ENCODE measurements around the gene ILDR2. TPM values are rescaled to one million over a fixed set of nuclear protein-coding genes. Genes with fewer than 3 reads are reported as not detected.

The ILDR2 gene
- total RNA-seq, 4 donors from 2014 or later: 5.3 to 13.7 (median 9.4) TPM

- no peaks in the 10 kb centered on the region for H3K9me3 ChIP-seq
- no peak overlapping the region for H3K4me3 ChIP-seq
- intact Hi-C loops (cut with DNase I): no loop called here
- no peak overlapping the region for H3K27ac ChIP-seq (replicated peaks in 1 of 4)
- H3K27me3 ChIP-seq: no peaks in the 10 kb centered on the region
- peaks cover 4 to 12% (median 7%) of the 10 kb centered on the region in 4 donors for H3K4me1 ChIP-seq
- DNase-seq (ENCODE audit: extremely low spot score): no peak
- 84% methylated on average over 3 of the region's 3 CpGs for WGBS
- H3K36me3 ChIP-seq: no peaks in the 10 kb centered on the region
- TF ChIP-seq POLR2A (IDR thresholded peaks at IDR 0.05; ENCODE audit: low read depth): no peak
Observed at GRCh38 chr1:166980818-166981217, 5.5 kb upstream of the ILDR2 start.

DNA sequence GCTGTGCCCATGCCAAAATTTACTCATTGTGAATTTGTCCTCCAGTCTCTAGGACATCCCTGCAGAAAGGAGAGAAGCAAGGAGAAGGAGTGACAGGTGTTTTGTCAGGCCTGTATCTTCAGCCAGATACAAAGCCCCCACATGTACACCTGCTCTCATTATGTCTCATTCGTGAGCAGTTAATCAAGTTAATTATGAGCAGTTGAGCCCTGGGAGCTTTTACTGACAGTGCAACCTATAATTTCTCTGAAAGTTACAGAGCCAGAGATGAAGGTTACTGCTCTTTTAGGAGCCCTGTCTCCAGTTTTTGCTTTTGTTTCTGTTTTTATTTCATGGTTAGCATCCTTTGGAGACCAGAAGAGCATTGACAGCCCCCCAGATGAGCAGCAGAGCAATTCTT, 5.0 kb upstream of the ILDR2 start:
- no peaks in the 10 kb centered on the region for H3K27me3 ChIP-seq
- WGBS: 83% methylated on average over 1 of the region's 1 CpG
- intact Hi-C loops (cut with DNase I): no loop called here
- peaks cover 4 to 13% (median 7%) of the 10 kb centered on the region in 4 donors for H3K4me1 ChIP-seq
- no peak for DNase-seq (ENCODE audit: extremely low spot score)
- H3K36me3 ChIP-seq: no peaks in the 10 kb centered on the region
- H3K9me3 ChIP-seq: no peaks in the 10 kb centered on the region
- H3K27ac ChIP-seq (replicated peaks in 1 of 4): no peak overlapping the region
- TF ChIP-seq POLR2AphosphoS5 (IDR thresholded peaks at IDR 0.05): no peak
- no peak for TF ChIP-seq POLR2A (IDR thresholded peaks at IDR 0.05; ENCODE audit: low read depth)
- no peak for TF ChIP-seq EP300 (IDR thresholded peaks at IDR 0.05)
- TF ChIP-seq CTCF (IDR thresholded peaks at IDR 0.05): no peak
- no peak overlapping the region for H3K4me3 ChIP-seq

- Histone ChIP-seq H3K9me3 (no peaks in the 10 kb centered on the region), H3K4me3 (no peak overlapping the region), H3K27ac (replicated peaks in 1 of 4) (no peak overlapping the region), H3K27me3 (no peaks in the 10 kb centered on the region), H3K36me3 (no peaks in the 10 kb centered on the region), H3K4me1 (peaks cover 11 to 24% (median 19%) of the 10 kb centered on the region in 4 donors)
- TF ChIP-seq EP300 (IDR thresholded peaks at IDR 0.05): no peak
- no peak for TF ChIP-seq POLR2AphosphoS5 (IDR thresholded peaks at IDR 0.05)
- no peak for TF ChIP-seq CTCF (IDR thresholded peaks at IDR 0.05)
- no peak for TF ChIP-seq POLR2A (IDR thresholded peaks at IDR 0.05; ENCODE audit: low read depth)
- peak; percentile 70 for DNase-seq (ENCODE audit: extremely low spot score)
- 38% methylated on average over 1 of the region's 1 CpG for WGBS
- intact Hi-C loops (cut with DNase I): loop anchor here (5.0 kb wide), 2 partner anchors 57 to 78 kb away; no protein-coding TSS in a partner anchor
Observed at GRCh38 chr1:166978821-166979220, 3.5 kb upstream of the ILDR2 start.

DNA sequence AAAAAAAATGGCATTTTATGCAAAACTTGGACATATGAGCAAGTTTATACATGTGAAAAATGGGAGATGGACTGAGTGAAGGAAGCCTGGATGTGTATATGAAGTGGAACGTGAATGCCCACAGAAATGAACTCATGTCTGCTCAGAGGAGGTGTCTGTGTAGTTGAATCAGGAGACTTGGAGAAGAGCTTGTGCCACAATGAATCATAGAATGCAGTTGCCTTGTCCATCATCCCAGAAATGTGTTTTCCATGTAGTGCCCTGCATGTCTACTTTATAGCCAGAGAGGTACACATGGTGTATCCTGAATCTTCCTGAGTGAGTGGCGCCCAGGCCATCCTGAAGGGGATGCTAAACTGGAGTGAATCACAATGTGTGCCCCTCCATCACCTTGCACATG, 2.6 kb upstream of the ILDR2 start:
- no peaks in the 10 kb centered on the region for H3K27me3 ChIP-seq
- intact Hi-C loops (cut with DNase I): loop anchor here (5.0 kb wide), 2 partner anchors 56 to 79 kb away; no protein-coding TSS in a partner anchor
- H3K4me3 ChIP-seq: no peak overlapping the region
- H3K4me1 ChIP-seq: peaks cover 11 to 33% (median 19%) of the 10 kb centered on the region in 4 donors
- peak; percentile 47 for DNase-seq (ENCODE audit: extremely low spot score)
- H3K36me3 ChIP-seq: no peaks in the 10 kb centered on the region
- WGBS: 88% methylated on average over 2 of the region's 2 CpGs
- no peak for TF ChIP-seq POLR2A (IDR thresholded peaks at IDR 0.05; ENCODE audit: low read depth)
- no peak for TF ChIP-seq CTCF (IDR thresholded peaks at IDR 0.05)
- TF ChIP-seq EP300 (IDR thresholded peaks at IDR 0.05): no peak
- no peak for TF ChIP-seq POLR2AphosphoS5 (IDR thresholded peaks at IDR 0.05)
- no peak overlapping the region for H3K27ac ChIP-seq (replicated peaks in 1 of 4)
- no peaks in the 10 kb centered on the region for H3K9me3 ChIP-seq

DNA sequence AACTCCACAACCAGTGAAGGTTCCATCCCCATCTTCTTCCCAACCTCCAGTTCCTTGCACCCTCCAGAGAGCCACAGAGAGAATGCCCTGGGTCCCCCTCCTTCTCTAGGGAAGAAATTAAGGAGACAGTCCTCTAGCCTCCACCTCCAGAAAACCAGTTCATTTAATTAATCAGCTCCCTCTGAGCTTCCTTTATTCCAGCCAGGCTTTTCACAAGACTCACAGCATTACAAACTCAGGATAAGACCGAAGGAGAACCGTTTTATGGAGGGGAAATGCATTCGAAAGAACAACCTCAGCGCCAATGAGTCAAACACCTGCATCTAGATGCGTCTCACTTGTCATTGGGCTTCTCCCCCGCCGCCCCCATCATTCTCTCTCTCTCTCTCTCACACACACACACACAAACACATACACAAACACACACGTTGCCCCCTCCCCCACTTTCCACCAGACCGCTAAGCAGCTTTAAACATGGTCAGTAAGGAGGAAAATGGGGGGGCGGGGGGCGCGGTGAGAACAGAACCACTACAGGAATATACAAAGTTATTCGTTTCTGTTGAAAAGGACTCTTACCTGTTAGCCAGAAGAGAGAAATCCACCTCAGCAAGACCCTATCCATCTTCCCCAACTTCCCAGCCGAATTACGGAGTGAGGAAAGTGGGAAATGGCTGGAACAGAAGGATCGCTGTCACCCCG, 544 bp downstream of the ILDR2 start:
- peak; percentile 53 for DNase-seq (ENCODE audit: extremely low spot score)
- no peaks in the 10 kb centered on the region for H3K36me3 ChIP-seq
- H3K27me3 ChIP-seq: peaks cover 0 to 4% (median 0%) of the 10 kb centered on the region in 4 donors
- TF ChIP-seq CTCF (IDR thresholded peaks at IDR 0.05) (no peak), EP300 (IDR thresholded peaks at IDR 0.05) (no peak), POLR2AphosphoS5 (IDR thresholded peaks at IDR 0.05) (no peak), POLR2A (IDR thresholded peaks at IDR 0.05; ENCODE audit: low read depth) (no peak)
- under 1% methylated on average over 17 of the region's 17 CpGs for WGBS
- H3K4me1 ChIP-seq: peaks cover 11 to 33% (median 19%) of the 10 kb centered on the region in 4 donors
- H3K4me3 ChIP-seq: peak overlapping the region; percentile 76 to 92 (median 82)
- peak overlapping the region in 3 of 4 donors; percentile 45 to 86 (median 62) for H3K27ac ChIP-seq (replicated peaks in 1 of 4)
- H3K9me3 ChIP-seq: no peaks in the 10 kb centered on the region
- intact Hi-C loops (cut with DNase I): loop anchor here (5.0 kb wide), 2 partner anchors 52 to 83 kb away; no protein-coding TSS in a partner anchor

Measured in esophagus muscularis mucosa (tissue), 4 donors.